ENCODE data around the gene BCDIN3D. TPM values are rescaled to one million over a fixed set of nuclear protein-coding genes. Genes with fewer than 3 reads are reported as not detected.

Gene BCDIN3D
- total and polyA plus RNA-seq, 10 of the 15 experiments (the other 5 are each of a cell fraction or from before 2014, with no cell fraction given) = 3.7 to 7.2 (median 6.4) TPM

DNA sequence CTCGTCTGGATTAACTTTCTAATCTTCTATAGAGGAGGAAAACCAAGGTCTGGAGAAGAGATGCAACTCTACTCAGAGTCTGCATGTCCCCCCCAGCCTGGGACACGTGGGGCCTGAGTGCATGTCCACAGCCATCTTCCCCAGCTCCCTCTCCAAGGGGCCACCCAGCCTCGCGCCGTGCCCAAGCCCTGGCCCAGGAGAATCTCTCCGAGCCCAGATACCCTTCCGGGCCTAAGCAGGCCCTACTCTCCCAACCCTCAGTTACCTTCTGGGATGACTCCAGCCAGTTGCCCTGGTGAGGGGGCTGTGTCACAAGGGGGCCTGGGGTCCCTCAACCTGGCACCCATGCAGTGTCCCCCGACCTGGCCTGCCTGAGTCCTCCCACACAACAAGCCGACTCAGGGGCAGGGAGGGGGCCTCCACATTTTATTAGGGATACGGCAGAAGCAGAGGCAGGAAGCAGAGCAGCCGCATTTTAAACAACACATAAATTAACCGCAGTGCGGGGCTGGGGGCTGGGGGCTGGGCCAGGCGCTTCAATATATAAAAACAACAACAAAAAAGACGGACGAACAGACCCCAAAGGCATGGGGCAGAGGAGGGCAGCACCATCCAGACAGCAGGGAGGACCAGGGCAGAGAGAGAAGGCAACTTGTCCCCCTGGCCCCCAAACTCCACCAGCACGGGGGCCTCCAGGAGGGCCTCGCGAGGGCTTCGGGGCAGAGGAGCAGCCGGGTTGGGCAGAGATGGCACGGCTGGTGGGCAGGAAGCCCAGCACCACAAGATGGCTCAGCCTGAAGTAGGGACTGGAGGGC lies 52.0 kb downstream of the BCDIN3D start:
- H3K4me2 ChIP-seq (ENCODE audit: control insufficient read depth, insufficient read depth) = no peak overlapping the region
- no peak overlapping the region for H3K4me3 ChIP-seq
- H3K36me3 ChIP-seq (ENCODE audit: control insufficient read depth in 2 of 2, insufficient read depth in 2 of 2, low read length in 1 of 2) = peaks cover 0 to 1% of the 10 kb centered on the region in 2 experiments; a peak in 2 of 4 replicates
- CTCF ChIA-PET = interaction anchor here (0.6 kb wide), 1 partner anchor 10 kb away, joined by 3 read pairs; no protein-coding TSS in a partner anchor
- in situ Hi-C loops (cut with MboI) = no loop called here
- TF ChIP-seq ZNF24 (IDR thresholded peaks at IDR 0.05) (no peak), MTA2 (IDR thresholded peaks at IDR 0.05; ENCODE audit: low read depth) (no peak), CHD1 (IDR thresholded peaks at IDR 0.05; ENCODE audit: low read depth, low read length) (no peak), IRF4 (IDR thresholded peaks at IDR 0.05; ENCODE audit: low read depth, low read length) (no peak), BMI1 (IDR thresholded peaks at IDR 0.05; ENCODE audit: borderline replicate concordance) (no peak), MXI1 (IDR thresholded peaks at IDR 0.05; ENCODE audit: low read depth, low read length) (no peak), NFYB (IDR thresholded peaks at IDR 0.05; ENCODE audit: insufficient read depth, low read depth, low read length) (no peak), POLR2A (IDR thresholded peaks at IDR 0.05; ENCODE audit: low read depth, low read length) (no peak), CREM (IDR thresholded peaks at IDR 0.05; ENCODE audit: low read depth) (no peak), ZNF274 (IDR thresholded peaks at IDR 0.05; ENCODE audit: insufficient read depth, insufficient read length) (no peak), POLR2AphosphoS5 (IDR thresholded peaks at IDR 0.05; ENCODE audit: low read length) (no peak), SIN3A (IDR thresholded peaks at IDR 0.05; ENCODE audit: low read depth, low read length) (no peak), CBX3 (IDR thresholded peaks at IDR 0.05; ENCODE audit: borderline replicate concordance, low read depth) (no peak), RAD51 (IDR thresholded peaks at IDR 0.05) (no peak)
- TF ChIP-seq, protein P1, sequence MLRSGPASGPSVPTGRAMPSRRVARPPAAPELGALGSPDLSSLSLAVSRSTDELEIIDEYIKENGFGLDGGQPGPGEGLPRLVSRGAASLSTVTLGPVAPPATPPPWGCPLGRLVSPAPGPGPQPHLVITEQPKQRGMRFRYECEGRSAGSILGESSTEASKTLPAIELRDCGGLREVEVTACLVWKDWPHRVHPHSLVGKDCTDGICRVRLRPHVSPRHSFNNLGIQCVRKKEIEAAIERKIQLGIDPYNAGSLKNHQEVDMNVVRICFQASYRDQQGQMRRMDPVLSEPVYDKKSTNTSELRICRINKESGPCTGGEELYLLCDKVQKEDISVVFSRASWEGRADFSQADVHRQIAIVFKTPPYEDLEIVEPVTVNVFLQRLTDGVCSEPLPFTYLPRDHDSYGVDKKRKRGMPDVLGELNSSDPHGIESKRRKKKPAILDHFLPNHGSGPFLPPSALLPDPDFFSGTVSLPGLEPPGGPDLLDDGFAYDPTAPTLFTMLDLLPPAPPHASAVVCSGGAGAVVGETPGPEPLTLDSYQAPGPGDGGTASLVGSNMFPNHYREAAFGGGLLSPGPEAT (IDR thresholded peaks at IDR 0.05; ENCODE audit: low read depth) = no peak
- no TSS peak for BruUV-seq (replicated peaks)
- no peak for DNase-seq (ENCODE audit: low read depth, low spot score)
- H3K9ac ChIP-seq (ENCODE audit: control insufficient read depth, insufficient read depth, low read length) = no peak overlapping the region
- H3K9me3 ChIP-seq (replicated peaks; ENCODE audit: control insufficient read depth, insufficient read depth, low read length) = no peaks in the 10 kb centered on the region; the same call in 2 of the 3 replicates
- no peak overlapping the region for H3K27ac ChIP-seq (ENCODE audit: control insufficient read depth, insufficient read depth)
- H3K79me2 ChIP-seq (ENCODE audit: control insufficient read depth, insufficient read depth, low read length) = no peaks in the 10 kb centered on the region
- no peak for ATAC-seq
- H4K20me1 ChIP-seq (ENCODE audit: control insufficient read depth, insufficient read depth) = no peaks in the 10 kb centered on the region
- no peak overlapping the region for H2AFZ ChIP-seq (ENCODE audit: control insufficient read depth, low read depth, low read length)
- POLR2A ChIA-PET = interaction anchor here (0.7 kb wide), 2 partner anchors 34 to 50 kb away, joined by 3 to 5 read pairs; no protein-coding TSS in a partner anchor
- no peak for FAIRE-seq
- intact Hi-C loops (cut with micrococcal nuclease; ENCODE audit: unreplicated experiment) = no loop called here
- H3K4me1 ChIP-seq (ENCODE audit: control insufficient read depth, insufficient read depth, low read length) = no peaks in the 10 kb centered on the region
- SMC1A ChIA-PET (ENCODE audit: uncharacterized antibody, unreplicated experiment) = no interaction called here
- WGBS (ENCODE audit: insufficient coverage, insufficient replicate concordance, low lambda C conversion rate, missing lambda C conversion rate) = 76% methylated on average over 22 of the region's 22 CpGs
- RAD21 ChIA-PET (ENCODE audit: unreplicated experiment) = no interaction called here
- no peaks in the 10 kb centered on the region for H3K27me3 ChIP-seq (replicated peaks in 1 of 2; ENCODE audit: control insufficient read depth in 2 of 2, insufficient read depth in 2 of 2, low read length in 1 of 2)
